K562 (cell line): ENCODE measurements around the gene SF3A2. TPM values are rescaled to one million over a fixed set of nuclear protein-coding genes. Genes with fewer than 3 reads are reported as not detected.

Experiments used
- ATAC-seq: fragments of 200-7000 bp; cut with Tn5 transposase; 3 replicates; pipeline ENCODE4 v1.9.1; 2020; ENCODE audit warnings: moderate library complexity
- BruUV-seq: library from RNA; stranded (reverse); fragments of 400-500 nt; replicated peaks from 2 replicates; lab custom pipeline; 2021; lab: Mats Ljungman, UMichigan
- CTCF ChIA-PET: fragments of 300-600 bp; formaldehyde crosslinking; extraction: SDS; loops from one replicate; lab custom pipeline; 2021; ENCODE audit warnings: low intra/inter-chr PET ratio; lab: Yijun Ruan, JAX
- POLR2A ChIA-PET: fragments of 300-600, 350-650 bp; sonication (Branson Sonifier 250); formaldehyde crosslinking; extraction: SDS; loops from one replicate; lab custom pipeline; 2021; ENCODE audit warnings: antibody characterized with exemption, inconsistent platforms; lab: Yijun Ruan, JAX
- DNase-seq, 4 experiments: peaks; one replicate each; pipeline versions ENCODE4 v3.0.0 to v3.0.0-alpha.2; 2011 to 2018; ENCODE audit warnings: low spot score in 3 of 4, mixed read lengths in 3 of 4; ENCODE audit errors: extremely low read depth in 1 of 4
- FAIRE-seq: peaks from 2 replicates; lab custom pipeline; 2011; peaks lifted over from hg19 to GRCh38; lab: Jason Lieb, UNC
- H2AFZ ChIP-seq: 2 replicates; pipeline ENCODE4 v1.6.0; 2011; ENCODE audit warnings: low read depth, low read length, control low read depth, inconsistent platforms
- H3K27ac ChIP-seq: fragments of 200-600 bp; 3 replicates; pipeline ENCODE4 v1.8.0; 2011; ENCODE audit warnings: low read depth, mild to moderate bottlenecking, control low read depth, inconsistent platforms, low read length, moderate library complexity, mixed read lengths; ENCODE audit errors: extremely low read depth
- H3K27me3 ChIP-seq, 2 experiments: fragments of 300-600 bp in 1 of 2; 2 replicates in 1 of 2; 3 replicates in 1 of 2; pipeline versions ENCODE4 v1.6.0 to v1.8.0; 2011; ENCODE audit warnings: inconsistent platforms in 2 of 2, low read length in 2 of 2, mild to moderate bottlenecking in 1 of 2, mixed read lengths in 1 of 2, moderate library complexity in 1 of 2; ENCODE audit not compliant: control insufficient read depth in 2 of 2, insufficient read depth in 2 of 2
- H3K36me3 ChIP-seq: fragments of 300-600 bp; 3 replicates; pipeline ENCODE4 v1.8.0; 2011; ENCODE audit warnings: mild to moderate bottlenecking, low read length, inconsistent platforms; ENCODE audit not compliant: control insufficient read depth, insufficient read depth
- H3K4me1 ChIP-seq, 2 experiments: fragments of 200-600 bp in 1 of 2; replicated peaks in 1 of 2; 2 replicates in 1 of 2; 3 replicates in 1 of 2; pipeline versions ENCODE4 v1.5.1 to v1.8.0; 2011; ENCODE audit warnings: inconsistent platforms in 2 of 2, low read length in 2 of 2, mild to moderate bottlenecking in 1 of 2, mixed read lengths in 1 of 2, moderate library complexity in 1 of 2; ENCODE audit not compliant: control insufficient read depth in 2 of 2, insufficient read depth in 2 of 2
- H3K4me2 ChIP-seq: 2 replicates; pipeline ENCODE4 v1.6.1; 2011; ENCODE audit warnings: low read length, control low read depth, inconsistent platforms, mixed read lengths; ENCODE audit not compliant: insufficient read depth
- H3K4me3 ChIP-seq: fragments of 200-600 bp; sonication (generic), shearing (Covaris generic); 2 replicates; pipeline ENCODE4 v1.5.1; 2016; ENCODE audit warnings: control low read depth, inconsistent platforms
- H3K79me2 ChIP-seq: fragments of 200-600 bp; 3 replicates; pipeline ENCODE4 v1.8.0; 2011; ENCODE audit warnings: low read length, inconsistent platforms; ENCODE audit not compliant: control insufficient read depth, insufficient read depth
- H3K9ac ChIP-seq, 2 experiments: 2 replicates each; pipeline versions ENCODE4 v1.6.0 to v1.6.1; 2011; ENCODE audit warnings: low read depth in 2 of 2, low read length in 2 of 2, control low read depth in 1 of 2, inconsistent platforms in 1 of 2, mild to moderate bottlenecking in 1 of 2, mixed read lengths in 1 of 2; ENCODE audit not compliant: insufficient read depth in 1 of 2
- H3K9me1 ChIP-seq: one replicate; pipeline ENCODE4 v1.6.0; 2011; ENCODE audit warnings: inconsistent platforms, mild to moderate bottlenecking, low read length, moderate library complexity; ENCODE audit not compliant: control insufficient read depth, insufficient read depth
- H3K9me3 ChIP-seq: replicated peaks from 2 replicates; pipeline ENCODE4 v1.5.1; 2011; ENCODE audit warnings: low read depth, low read length, inconsistent platforms; ENCODE audit not compliant: control insufficient read depth, insufficient read depth
- H4K20me1 ChIP-seq: replicated peaks from 2 replicates; pipeline ENCODE4 v1.6.1; 2011; ENCODE audit warnings: low read length, inconsistent platforms, mixed read lengths; ENCODE audit not compliant: control insufficient read depth, insufficient read depth
- ARID2 ChIP-seq: fragments of 450-650 bp; IDR thresholded peaks from 2 replicates; pipeline ENCODE4 v1.6.1; 2017; ENCODE audit warnings: antibody characterized with exemption, mild to moderate bottlenecking
- BACH1 ChIP-seq: fragments of 200-800 bp; sonication (Bioruptor generic); IDR thresholded peaks from 2 replicates; pipeline ENCODE4 v1.6.1; 2016; ENCODE audit warnings: missing genetic modification characterization, missing compliant biosample characterization
- CREB1 ChIP-seq, 2 experiments: sonication (generic) in 1 of 2; formaldehyde crosslinking in 1 of 2; IDR thresholded peaks; 2 replicates each; pipeline versions ENCODE4 v1.6.1 to v1.8.0; 2012 to 2022; ENCODE audit warnings: inconsistent platforms in 1 of 2, mild to moderate bottlenecking in 1 of 2, missing genetic modification reagents in 1 of 2, moderate library complexity in 1 of 2
- FUS ChIP-seq: fragments of 200-400 bp; formaldehyde crosslinking; optimal IDR thresholded peaks from 2 replicates; pipeline ENCODE3; 2017; ENCODE audit warnings: low read depth, low read length
- HDAC3 ChIP-seq: fragments of 450-650 bp; IDR thresholded peaks from 2 replicates; pipeline ENCODE4 v1.6.1; 2018; ENCODE audit warnings: borderline replicate concordance, mild to moderate bottlenecking, moderate library complexity; ENCODE audit not compliant: partially characterized antibody
- KDM1A ChIP-seq, 2 experiments: fragments of 450-650 bp; IDR thresholded peaks; 2 replicates each; pipeline ENCODE4 v1.6.1; 2016; ENCODE audit warnings: mild to moderate bottlenecking in 2 of 2
- KDM4B ChIP-seq, 2 experiments: fragments of 450-650 bp in 1 of 2; sonication (generic) in 1 of 2; IDR thresholded peaks; 2 replicates each; pipeline ENCODE4 v1.6.1; 2016 to 2017; ENCODE audit warnings: borderline replicate concordance in 2 of 2, antibody characterized with exemption in 1 of 2, low read depth in 1 of 2, mild to moderate bottlenecking in 1 of 2
- MTF1 ChIP-seq: fragments of 250-450 bp; sonication (Bioruptor Pico); IDR thresholded peaks from 2 replicates; pipeline ENCODE4 v1.9.0; 2021; ENCODE audit warnings: moderate library complexity, mild to moderate bottlenecking, inconsistent platforms, borderline replicate concordance
- NCOA4 ChIP-seq: fragments of 450-650 bp; IDR thresholded peaks from 2 replicates; pipeline ENCODE4 v1.6.1; 2018; ENCODE audit warnings: mild to moderate bottlenecking; ENCODE audit not compliant: partially characterized antibody
- NR1H2 ChIP-seq: sonication (generic); formaldehyde crosslinking; IDR thresholded peaks from 2 replicates; pipeline ENCODE4 v1.4.0; 2020; ENCODE audit warnings: mild to moderate bottlenecking, missing genetic modification reagents
- PCBP1 ChIP-seq: fragments of 200-400 bp; formaldehyde crosslinking; IDR thresholded peaks from 2 replicates; pipeline ENCODE4 v1.6.1; 2018; ENCODE audit warnings: mild to moderate bottlenecking, low read depth, low read length; ENCODE audit not compliant: poor library complexity, severe bottlenecking
- RUNX1 ChIP-seq: sonication (generic); IDR thresholded peaks from 2 replicates; pipeline ENCODE4 v1.6.1; 2016; ENCODE audit warnings: antibody characterized with exemption, low read depth
- SIN3A ChIP-seq, 2 experiments: fragments of 150-350 bp in 1 of 2; IDR thresholded peaks; 2 replicates each; pipeline ENCODE4 v1.6.1; 2011 to 2016; ENCODE audit warnings: borderline replicate concordance in 2 of 2, low read depth in 2 of 2, low read length in 2 of 2, mild to moderate bottlenecking in 2 of 2, moderate library complexity in 2 of 2; ENCODE audit not compliant: control insufficient read depth in 1 of 2
- TAF7 ChIP-seq: fragments of 450-650 bp; IDR thresholded peaks from 2 replicates; pipeline ENCODE4 v1.6.1; 2016; ENCODE audit warnings: missing genetic modification characterization, missing compliant biosample characterization
- U2AF2 ChIP-seq: fragments of 200-400 bp; formaldehyde crosslinking; optimal IDR thresholded peaks from 2 replicates; pipeline ENCODE3; 2017; ENCODE audit warnings: low read depth, mild to moderate bottlenecking, low read length
- ZBTB7A ChIP-seq: IDR thresholded peaks from 2 replicates; pipeline ENCODE4 v1.6.1; 2011; ENCODE audit warnings: low read depth, mild to moderate bottlenecking, low read length, moderate library complexity, borderline replicate concordance; ENCODE audit not compliant: control insufficient read depth
- ZNF184 ChIP-seq: sonication (generic); formaldehyde crosslinking; IDR thresholded peaks from 2 replicates; pipeline ENCODE4 v1.5.0; 2020; ENCODE audit warnings: missing genetic modification reagents
- ZNF23 ChIP-seq: fragments of 250-450 bp; sonication (Bioruptor Pico); IDR thresholded peaks from 2 replicates; pipeline ENCODE4 v1.4.0; 2020; ENCODE audit warnings: mild to moderate bottlenecking
- ZNF398 ChIP-seq: fragments of 250-450 bp; sonication (Bioruptor Pico); IDR thresholded peaks from 2 replicates; pipeline ENCODE4 v1.8.0; 2021; ENCODE audit warnings: moderate library complexity, mild to moderate bottlenecking, inconsistent platforms
- WGBS: fragments of 100-300 bp; shearing (Covaris generic); methylation state at CpG from one replicate; pipeline ENCODE4 v1.1.6; 2016; ENCODE audit warnings: low coverage, mixed read lengths; ENCODE audit not compliant: insufficient coverage; ENCODE audit errors: missing lambda C conversion rate; 5-methylcytosine and 5-hydroxymethylcytosine counted together
- in situ Hi-C: fragments of 300-500 bp; cut with MboI; formaldehyde crosslinking; loops from 4 replicates; pipeline ENCODE4 v1.15.0; 2018; ENCODE audit warnings: inconsistent platforms, mixed read lengths
- intact Hi-C: fragments of 100-400 bp; cut with micrococcal nuclease; formaldehyde crosslinking; loops from 2 replicates; pipeline ENCODE4 v1.14.2; 2022
- polyA plus RNA-seq, 8 experiments: library from polyadenylated mRNA; depleted of rRNA in 4 of 8; stranded (reverse) in 5 of 8; unstranded in 3 of 8; fragments of >200 nt; fragmentation: Nextera tagmentation in 2 of 8; fragmentation: Illumina TruSeq in 1 of 8; extraction: Ambion mirVana in 2 of 8; extraction: Trizol in 1 of 8; gene quantifications; 2 replicates each; pipeline versions ENCODE4 v1.2.1 to v1.2.3, GENCODE V29; 2011 to 2014; ENCODE audit warnings: inconsistent platforms in 1 of 8, missing spikeins in 1 of 8
- total RNA-seq, 7 experiments: library from RNA; depleted of rRNA in 6 of 7; stranded (reverse); fragments of >200 nt in 6 of 7; fragmentation: Illumina TruSeq in 2 of 7; extraction: Trizol in 2 of 7; gene quantifications; 2 replicates each; pipeline versions ENCODE4 v1.2.1 to v1.2.3, GENCODE V29; 2011 to 2021; ENCODE audit warnings: low replicate concordance in 1 of 7

SF3A2 gene
- total and polyA plus RNA-seq, 9 of the 15 experiments (the other 6 are each of a cell fraction or from before 2014, with no cell fraction given) = 0.17 to 194 (median 22.8) TPM

- no peak for TF ChIP-seq HDAC3
- TF ChIP-seq FUS = no peak
Measured at GRCh38 chr19:2269244-2270156, 32.9 kb downstream of the SF3A2 start (continued).

- Histone ChIP-seq H3K4me1 (peaks cover 25 to 78% of the 10 kb centered on the region in 2 experiments), H3K27me3 (no peaks in the 10 kb centered on the region), H3K4me3 (peak overlapping the region; percentile 91), H3K9ac (peak overlapping the region; percentile 92 to 98), H3K4me2 (peak overlapping the region; percentile 84; the same call in 1 of the 2 replicates), H3K9me1 (peaks cover 5% of the 10 kb centered on the region), H3K36me3 (peaks cover 34% of the 10 kb centered on the region), H2AFZ (no peak overlapping the region), H4K20me1 (peaks cover 47% of the 10 kb centered on the region), H3K9me3 (no peaks in the 10 kb centered on the region), H3K27ac (peak overlapping the region; percentile 94), H3K79me2 (peaks cover 64% of the 10 kb centered on the region)
- ChIA-PET CTCF (no interaction called here), POLR2A (interaction anchor here (0.5 to 7.0 kb wide), 19 partner anchors 8 to 305 kb away, joined by 3 to 86 read pairs (median 4); partner anchors contain the start of genes AMH, PEAK3 and PLEKHJ1)
- ATAC-seq (peak; percentile 13), FAIRE-seq (no peak), DNase-seq (peak; percentile 57 to 65 (median 62))
- WGBS = 2% methylated on average over 12 of the region's 30 CpGs
- in situ Hi-C loops = loop anchor here (5.0 kb wide), 1 partner anchor 33 kb away; the partner anchor contains the start of genes PLEKHJ1 and SF3A2
- intact Hi-C loops = no loop called here
- BruUV-seq = no TSS peak
- no peak for TF ChIP-seq NCOA4
- TF ChIP-seq MTF1 (CRISPR knock-in tag) = no peak
- no peak for TF ChIP-seq BACH1 (tag)
- TF ChIP-seq ZNF184 (CRISPR knock-in tag) = no peak
- no peak for TF ChIP-seq ZNF398 (CRISPR knock-in tag)
- peak; percentile 9 for TF ChIP-seq PCBP1
- TF ChIP-seq CREB1 (IDR thresholded peaks at IDR 0.05) = no peak
- TF ChIP-seq CREB1 (CRISPR knock-in tag; IDR thresholded peaks at IDR 0.05) = 0 out of 2 replicates have a peak, but pooled peaks have one; percentile 4
- TF ChIP-seq RUNX1 = no peak
- TF ChIP-seq ARID2 = no peak
- no peak for TF ChIP-seq U2AF2
- no peak for TF ChIP-seq KDM4B (IDR thresholded peaks at IDR 0.05; ENCODE audit: borderline replicate concordance in 2 of 2, low read depth in 1 of 2)
- TF ChIP-seq NR1H2 (CRISPR knock-in tag) = 0 out of 2 replicates have a peak, but pooled peaks have one; percentile 16
- no peak for TF ChIP-seq ZNF23
- peak; percentile 38; the same call in 1 of the 2 replicates for TF ChIP-seq ZBTB7A
- TF ChIP-seq SIN3A (IDR thresholded peaks at IDR 0.05; ENCODE audit: borderline replicate concordance in 2 of 2, control insufficient read depth in 1 of 2, low read depth in 2 of 2, low read length in 2 of 2) = peak; percentile 24 to 85; a peak in 1 of 4 replicates
- no peak for TF ChIP-seq KDM1A (IDR thresholded peaks at IDR 0.05)
- TF ChIP-seq TAF7 = no peak
Measured at GRCh38 chr19:2270157-2270422, 33.5 kb downstream of the SF3A2 start.
